Natural killer cell (primary cell): ENCODE measurements around the gene GALR2. TPM values are rescaled to one million over a fixed set of nuclear protein-coding genes. Genes with fewer than 3 reads are reported as not detected.

Experiments used
- ATAC-seq, 3 donors: fragments of 150-1000 bp in 2 of 3; fragments of 200-7000 bp in 1 of 3; cut with Tn5 transposase; 1 replicate in 1 of 3; 2 replicates in 2 of 3; pipeline ENCODE4 v1.10.0; 2021; ENCODE audit warnings: mild to moderate bottlenecking in 2 of 3, moderate library complexity in 2 of 3
- DNase-seq, 2 donors: peaks; one replicate each; pipeline versions ENCODE4 v3.0.0 to v3.0.0-alpha.2; 2013 to 2021; ENCODE audit warnings: mixed read lengths in 1 of 2
- H3K27ac ChIP-seq: one replicate; pipeline ENCODE4 v1.5.1; 2013; ENCODE audit warnings: mild to moderate bottlenecking, low read length
- H3K27me3 ChIP-seq: one replicate; pipeline ENCODE4 v1.6.1; 2013; ENCODE audit warnings: low read length; ENCODE audit not compliant: control insufficient read depth, insufficient read depth
- H3K36me3 ChIP-seq: one replicate; pipeline ENCODE4 v1.6.1; 2013; ENCODE audit warnings: low read length; ENCODE audit not compliant: control insufficient read depth, insufficient read depth
- H3K4me1 ChIP-seq: one replicate; pipeline ENCODE4 v1.6.1; 2013; ENCODE audit warnings: low read length; ENCODE audit not compliant: control insufficient read depth, insufficient read depth
- H3K4me3 ChIP-seq: one replicate; pipeline ENCODE4 v1.5.1; 2013; ENCODE audit warnings: low read length
- H3K9me3 ChIP-seq: one replicate; pipeline ENCODE4 v1.6.1; 2013; ENCODE audit warnings: low read length; ENCODE audit not compliant: control insufficient read depth, insufficient read depth
- H3K27ac Mint-ChIP-seq, 2 donors: one replicate each; pipeline ENCODE4 v1.8.0; 2022; ENCODE audit warnings: mild to moderate bottlenecking in 2 of 2, mixed read lengths in 2 of 2, moderate library complexity in 1 of 2
- H3K27me3 Mint-ChIP-seq, 2 donors: one replicate each; pipeline ENCODE4 v1.8.0; 2022; ENCODE audit warnings: low read depth in 2 of 2, mixed read lengths in 2 of 2
- H3K36me3 Mint-ChIP-seq: one replicate; pipeline ENCODE4 v1.8.0; 2022; ENCODE audit warnings: mixed read lengths
- H3K4me1 Mint-ChIP-seq, 2 donors: one replicate each; pipeline ENCODE4 v1.8.0; 2022; ENCODE audit warnings: mixed read lengths in 2 of 2
- H3K4me3 Mint-ChIP-seq: one replicate; pipeline ENCODE4 v1.8.0; 2022; ENCODE audit warnings: mild to moderate bottlenecking, moderate library complexity, mixed read lengths
- H3K9me3 Mint-ChIP-seq, 2 donors: one replicate each; pipeline ENCODE4 v1.8.0; 2022; ENCODE audit warnings: mixed read lengths in 2 of 2
- CTCF ChIP-seq: fragments of 200-600 bp; IDR thresholded peaks from one replicate; pipeline ENCODE4 v1.8.0; 2022; ENCODE audit warnings: antibody characterized with exemption
- WGBS: methylation state at CpG from one replicate; pipeline ENCODE4 v1.1.7; 2013; ENCODE audit warnings: missing lambda C conversion rate; ENCODE audit not compliant: insufficient coverage; 5-methylcytosine and 5-hydroxymethylcytosine counted together
- intact Hi-C: fragments of 100-400 bp; cut with micrococcal nuclease; formaldehyde crosslinking; loops from one replicate; pipeline ENCODE4 v1.14.2; 2022
- total RNA-seq, 4 donors: library from RNA; stranded (reverse); fragments of 120-200 nt in 1 of 4; gene quantifications; one replicate each; pipeline versions ENCODE4 v1.2.3 to v1.2.4, GENCODE V29; 2013 to 2022

Gene GALR2
- total RNA-seq, 3 donors from 2014 or later (not counting 1 experiment from before 2014, with no cell fraction given): 0.27 to 0.53 TPM; not detected in 1

- intact Hi-C loops: no loop called here
- DNase-seq (no peak), ATAC-seq (peak in 1 of 3 donors; percentile 24)
- Mint-ChIP-seq H3K4me1 (peaks cover 9 to 12% of the 10 kb centered on the region in 2 donors), H3K36me3 (no peaks in the 10 kb centered on the region), H3K4me3 (no peak within 1 kb of the TSS), H3K9me3 (no peaks in the 10 kb centered on the region), H3K27me3 (no peaks in the 10 kb centered on the region), H3K27ac (no peak within 1 kb of the TSS)
- H3K9me3 ChIP-seq: no peaks in the 10 kb centered on the region
- no peak for TF ChIP-seq CTCF
- H3K4me1 ChIP-seq: peaks cover 16% of the 10 kb centered on the region
- H3K4me3 ChIP-seq: no peak within 1 kb of the TSS
- 88% methylated on average over 24 of the region's 24 CpGs for WGBS
- H3K27ac ChIP-seq: no peak within 1 kb of the TSS
- no peaks in the 10 kb centered on the region for H3K27me3 ChIP-seq
- no peaks in the 10 kb centered on the region for H3K36me3 ChIP-seq
Observed at GRCh38 chr17:76027159-76027839, 47.3 kb upstream of the GALR2 start, which contains the start of gene EVPL. Gene EVPL, minus strand, starts transcription at chr17:76027306. Its CDS starts 108 bp downstream, at chr17:76027198.

GRCh38 chr17:76032073-76032779, 42.4 kb upstream of the GALR2 start:
- no peak for ATAC-seq
- Mint-ChIP-seq H3K4me3 (no peak overlapping the region), H3K9me3 (no peaks in the 10 kb centered on the region), H3K27me3 (no peaks in the 10 kb centered on the region), H3K36me3 (no peaks in the 10 kb centered on the region), H3K27ac (no peak overlapping the region), H3K4me1 (peaks cover 9 to 12% of the 10 kb centered on the region in 2 donors)
- no peak for DNase-seq
- Histone ChIP-seq H3K4me3 (no peak overlapping the region), H3K9me3 (no peaks in the 10 kb centered on the region), H3K36me3 (no peaks in the 10 kb centered on the region), H3K27me3 (no peaks in the 10 kb centered on the region), H3K4me1 (peaks cover 16% of the 10 kb centered on the region), H3K27ac (no peak overlapping the region)
- WGBS: 95% methylated on average over 17 of the region's 20 CpGs
- intact Hi-C loops: no loop called here
- TF ChIP-seq CTCF: no peak

- Mint-ChIP-seq H3K9me3 (no peaks in the 10 kb centered on the region), H3K4me1 (peaks cover 9 to 12% of the 10 kb centered on the region in 2 donors), H3K4me3 (no peak overlapping the region), H3K27me3 (no peaks in the 10 kb centered on the region), H3K36me3 (no peaks in the 10 kb centered on the region), H3K27ac (no peak overlapping the region)
- Histone ChIP-seq H3K27me3 (no peaks in the 10 kb centered on the region), H3K4me1 (peaks cover 16% of the 10 kb centered on the region), H3K36me3 (no peaks in the 10 kb centered on the region), H3K4me3 (no peak overlapping the region), H3K27ac (no peak overlapping the region), H3K9me3 (no peaks in the 10 kb centered on the region)
- no peak for TF ChIP-seq CTCF
- 95% methylated on average over 4 of the region's 5 CpGs for WGBS
- no peak for ATAC-seq
- intact Hi-C loops: no loop called here
- no peak for DNase-seq
Observed at GRCh38 chr17:76032780-76033108, 41.8 kb upstream of the GALR2 start.
